ENCODE data around the gene TRIO.

TRIO gene

GRCh38 chr5:14450742-14451141 lies 307.6 kb downstream of the TRIO start (continued):
- no peak for TF ChIP-seq ARNTL (CRISPR knock-in tag; IDR thresholded peaks at IDR 0.05; ENCODE audit: borderline replicate concordance, low read depth)
- no peak for TF ChIP-seq ZC3H10 (CRISPR knock-in tag; IDR thresholded peaks at IDR 0.05)
- TF ChIP-seq TSHZ2 (CRISPR knock-in tag; IDR thresholded peaks at IDR 0.05): no peak
- no peak for TF ChIP-seq SNAI2 (CRISPR knock-in tag; IDR thresholded peaks at IDR 0.05)

DNA sequence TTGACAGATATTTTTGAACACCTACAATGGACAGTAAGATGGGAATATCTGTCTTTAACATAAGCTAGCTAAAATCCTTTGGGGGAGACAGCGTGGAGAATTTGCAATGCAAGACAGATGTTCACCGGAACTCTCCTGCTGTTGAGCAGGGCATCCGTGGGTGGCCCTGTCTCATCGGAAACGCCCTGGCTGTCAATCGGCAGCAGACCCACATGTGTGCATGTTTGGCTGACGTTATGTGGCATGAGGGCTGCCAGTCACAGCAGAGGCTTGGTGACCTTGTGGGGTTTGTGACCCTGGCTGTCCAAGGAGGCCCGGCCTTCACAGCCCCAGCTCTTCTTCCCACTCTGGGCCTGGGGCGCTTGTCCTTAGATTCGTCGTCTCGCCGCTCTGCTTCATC lies 308.7 kb downstream of the TRIO start:
- TF ChIP-seq CSDC2 (CRISPR knock-in tag; IDR thresholded peaks at IDR 0.05): no peak
- TF ChIP-seq TCF4 (CRISPR knock-in tag; IDR thresholded peaks at IDR 0.05; ENCODE audit: borderline replicate concordance): no peak
- no peak for TF ChIP-seq ZFP3 (CRISPR knock-in tag; IDR thresholded peaks at IDR 0.05)
- TF ChIP-seq, protein P1, sequence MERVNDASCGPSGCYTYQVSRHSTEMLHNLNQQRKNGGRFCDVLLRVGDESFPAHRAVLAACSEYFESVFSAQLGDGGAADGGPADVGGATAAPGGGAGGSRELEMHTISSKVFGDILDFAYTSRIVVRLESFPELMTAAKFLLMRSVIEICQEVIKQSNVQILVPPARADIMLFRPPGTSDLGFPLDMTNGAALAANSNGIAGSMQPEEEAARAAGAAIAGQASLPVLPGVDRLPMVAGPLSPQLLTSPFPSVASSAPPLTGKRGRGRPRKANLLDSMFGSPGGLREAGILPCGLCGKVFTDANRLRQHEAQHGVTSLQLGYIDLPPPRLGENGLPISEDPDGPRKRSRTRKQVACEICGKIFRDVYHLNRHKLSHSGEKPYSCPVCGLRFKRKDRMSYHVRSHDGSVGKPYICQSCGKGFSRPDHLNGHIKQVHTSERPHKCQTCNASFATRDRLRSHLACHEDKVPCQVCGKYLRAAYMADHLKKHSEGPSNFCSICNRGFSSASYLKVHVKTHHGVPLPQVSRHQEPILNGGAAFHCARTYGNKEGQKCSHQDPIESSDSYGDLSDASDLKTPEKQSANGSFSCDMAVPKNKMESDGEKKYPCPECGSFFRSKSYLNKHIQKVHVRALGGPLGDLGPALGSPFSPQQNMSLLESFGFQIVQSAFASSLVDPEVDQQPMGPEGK (CRISPR knock-in tag; IDR thresholded peaks at IDR 0.05; ENCODE audit: borderline replicate concordance): no peak
- no peak for TF ChIP-seq TSHZ2 (CRISPR knock-in tag; IDR thresholded peaks at IDR 0.05)
- no peak for TF ChIP-seq ZC3H10 (CRISPR knock-in tag; IDR thresholded peaks at IDR 0.05)
- no peak for ATAC-seq

DNA sequence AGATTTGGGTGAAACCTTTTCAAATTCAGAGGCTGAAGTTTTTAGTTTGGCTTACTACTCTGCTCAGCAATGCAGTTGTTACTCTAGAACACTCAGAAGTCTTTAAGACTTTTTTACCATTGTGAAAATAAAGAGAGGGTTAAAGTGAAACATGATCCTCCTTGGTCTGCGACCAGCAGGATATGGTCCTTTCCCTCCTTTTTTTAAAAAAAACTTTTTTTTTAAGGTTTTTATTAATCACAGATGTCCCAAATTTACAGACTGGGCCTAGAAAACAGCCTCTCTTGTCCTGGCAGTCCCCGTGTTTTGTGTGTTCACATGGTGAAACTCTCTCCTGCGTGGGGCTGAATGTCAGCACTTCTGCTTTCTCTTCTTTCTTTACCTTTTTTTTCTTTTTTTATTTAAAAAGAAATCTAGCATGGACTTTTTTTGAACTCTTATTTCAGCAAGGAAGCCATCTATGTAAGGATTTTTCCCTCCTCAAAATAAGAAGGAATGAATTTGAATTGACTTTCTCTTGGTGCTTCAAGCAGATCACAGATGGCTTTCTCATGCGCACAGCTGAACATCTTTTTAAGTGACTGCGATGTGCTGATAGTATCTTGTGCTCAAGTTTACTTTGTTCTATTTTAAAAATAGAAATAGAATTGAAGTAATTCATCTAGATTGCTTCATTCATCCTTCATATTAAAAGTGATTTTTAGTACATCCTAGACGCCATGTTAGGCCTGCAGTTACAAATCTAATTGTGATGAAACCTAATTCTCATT lies 309.7 kb downstream of the TRIO start:
- ATAC-seq: no peak

GRCh38 chr5:14453481-14453880 lies 310.3 kb downstream of the TRIO start:
- TF ChIP-seq TCF4 (CRISPR knock-in tag; IDR thresholded peaks at IDR 0.05; ENCODE audit: borderline replicate concordance): no peak
- TF ChIP-seq TOX (CRISPR knock-in tag; IDR thresholded peaks at IDR 0.05; ENCODE audit: borderline replicate concordance): 0 out of 2 replicates have a peak, but pooled peaks have one; percentile 4
- no peak for TF ChIP-seq ZNF8 (CRISPR knock-in tag; IDR thresholded peaks at IDR 0.05)
- TF ChIP-seq, protein P2, sequence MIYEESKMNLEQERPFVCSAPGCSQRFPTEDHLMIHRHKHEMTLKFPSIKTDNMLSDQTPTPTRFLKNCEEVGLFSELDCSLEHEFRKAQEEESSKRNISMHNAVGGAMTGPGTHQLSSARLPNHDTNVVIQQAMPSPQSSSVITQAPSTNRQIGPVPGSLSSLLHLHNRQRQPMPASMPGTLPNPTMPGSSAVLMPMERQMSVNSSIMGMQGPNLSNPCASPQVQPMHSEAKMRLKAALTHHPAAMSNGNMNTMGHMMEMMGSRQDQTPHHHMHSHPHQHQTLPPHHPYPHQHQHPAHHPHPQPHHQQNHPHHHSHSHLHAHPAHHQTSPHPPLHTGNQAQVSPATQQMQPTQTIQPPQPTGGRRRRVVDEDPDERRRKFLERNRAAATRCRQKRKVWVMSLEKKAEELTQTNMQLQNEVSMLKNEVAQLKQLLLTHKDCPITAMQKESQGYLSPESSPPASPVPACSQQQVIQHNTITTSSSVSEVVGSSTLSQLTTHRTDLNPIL (CRISPR knock-in tag; IDR thresholded peaks at IDR 0.05; ENCODE audit: low read depth): no peak
- no peak for TF ChIP-seq POU6F1 (CRISPR knock-in tag; IDR thresholded peaks at IDR 0.05; ENCODE audit: borderline replicate concordance, low read depth)
- TF ChIP-seq, protein P1 (CRISPR knock-in tag; IDR thresholded peaks at IDR 0.05; ENCODE audit: borderline replicate concordance): no peak
- ATAC-seq: no peak

More for the DNA sequence above, 309.7 kb downstream of the TRIO start:
- TF ChIP-seq ISL1 (CRISPR knock-in tag; IDR thresholded peaks at IDR 0.05) (peak; percentile 34), OSR1 (CRISPR knock-in tag; IDR thresholded peaks at IDR 0.05) (no peak)
